Activated CD8-positive, alpha-beta T cell treated with anti-CD3 and anti-CD28 coated beads for 36 hours (primary cell): ENCODE measurements around the gene PAAF1. TPM values are rescaled to one million over a fixed set of nuclear protein-coding genes. Genes with fewer than 3 reads are reported as not detected.

Source experiments
- ATAC-seq: fragments of 200-7000 bp; cut with Tn5 transposase; one replicate; pipeline ENCODE4 v1.10.0; 2021; ENCODE audit warnings: mild to moderate bottlenecking, moderate library complexity
- CTCF ChIA-PET: fragments of 350-600 bp; sonication (Branson Sonifier 250); formaldehyde crosslinking; loops from one replicate; lab custom pipeline; 2021; ENCODE audit warnings: antibody characterized with exemption; lab: Charles Lee
- POLR2A ChIA-PET: fragments of 350-600 bp; sonication (Branson Sonifier 250); formaldehyde crosslinking; loops from one replicate; lab custom pipeline; 2021; ENCODE audit warnings: antibody characterized with exemption; lab: Charles Lee
- DNase-seq: peaks from one replicate; pipeline ENCODE4 v3.0.0-alpha.2; 2020
- H3K27ac Mint-ChIP-seq: one replicate; pipeline ENCODE4 v1.8.0; 2021; ENCODE audit warnings: mild to moderate bottlenecking, mixed read lengths
- H3K27me3 Mint-ChIP-seq: one replicate; pipeline ENCODE4 v1.8.0; 2021; ENCODE audit warnings: mixed read lengths
- H3K36me3 Mint-ChIP-seq: one replicate; pipeline ENCODE4 v1.8.0; 2021; ENCODE audit warnings: low read depth, mixed read lengths
- H3K4me1 Mint-ChIP-seq: one replicate; pipeline ENCODE4 v1.8.0; 2021; ENCODE audit warnings: low read depth, mixed read lengths
- H3K4me3 Mint-ChIP-seq: one replicate; pipeline ENCODE4 v1.8.0; 2021; ENCODE audit warnings: mild to moderate bottlenecking, moderate library complexity, mixed read lengths
- H3K9me3 Mint-ChIP-seq: one replicate; pipeline ENCODE4 v1.8.0; 2021; ENCODE audit warnings: mixed read lengths
- CTCF ChIP-seq: fragments of 200-600 bp; IDR thresholded peaks from one replicate; pipeline ENCODE4 v1.8.0; 2022; ENCODE audit warnings: antibody characterized with exemption, mild to moderate bottlenecking
- intact Hi-C: fragments of 100-400 bp; cut with micrococcal nuclease; formaldehyde crosslinking; loops from one replicate; pipeline ENCODE4 v1.10.0; 2022
- total RNA-seq, 2 experiments: library from RNA; stranded (reverse); gene quantifications; one replicate each; pipeline ENCODE4 v1.2.3, GENCODE V29; 2021

Gene PAAF1
- total RNA-seq, 2 experiments from 2014 or later, result 32.5 to 34.9 TPM

DNA sequence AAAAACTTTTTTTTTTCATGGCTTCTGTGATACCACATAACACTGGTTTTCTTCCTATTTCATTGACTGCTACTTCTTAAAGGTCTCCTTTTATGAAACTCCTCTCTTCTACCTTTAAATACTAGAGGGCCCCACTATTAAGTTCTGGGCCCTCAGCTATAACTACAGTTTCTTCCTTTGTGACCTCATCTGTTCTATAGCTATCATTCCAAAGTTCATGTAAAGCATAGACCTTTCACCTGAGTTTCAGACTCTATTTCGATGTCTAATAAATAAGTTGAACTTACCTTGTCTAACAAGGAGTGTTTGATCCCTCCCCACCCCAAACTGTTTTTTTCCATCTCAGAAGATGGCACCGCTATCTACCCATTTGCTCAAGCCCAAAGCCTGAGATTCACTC, 35.2 kb downstream of the PAAF1 start:
- ChIA-PET CTCF (no interaction called here), POLR2A (no interaction called here)
- intact Hi-C loops, result no loop called here
- no peak overlapping the region for H3K4me3 Mint-ChIP-seq
- DNase-seq (no peak), ATAC-seq (no peak)
- no peaks in the 10 kb centered on the region for H3K27me3 Mint-ChIP-seq
- no peak overlapping the region for H3K27ac Mint-ChIP-seq
- peaks cover 13% of the 10 kb centered on the region for H3K36me3 Mint-ChIP-seq
- H3K9me3 Mint-ChIP-seq, result no peaks in the 10 kb centered on the region
- H3K4me1 Mint-ChIP-seq, result peaks cover 3% of the 10 kb centered on the region
- TF ChIP-seq CTCF, result no peak

DNA sequence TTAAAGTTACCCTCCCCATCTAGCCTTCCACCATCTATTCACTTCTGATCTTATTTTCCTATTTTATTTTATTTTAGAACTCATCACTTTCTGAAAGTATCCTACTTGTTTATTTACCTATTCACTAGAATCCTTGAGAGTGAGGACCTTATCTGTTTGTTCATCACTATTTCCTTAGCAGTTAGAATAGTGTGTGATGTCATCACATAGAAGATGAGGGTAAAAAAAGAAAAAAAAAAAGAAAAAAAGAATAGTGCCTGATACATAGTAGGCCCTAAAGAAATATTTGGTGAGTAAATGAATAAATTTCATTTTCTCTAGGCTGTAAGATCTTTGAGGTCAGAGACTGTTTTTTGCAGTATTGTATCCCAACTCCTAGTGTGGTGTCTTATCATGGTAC, 36.7 kb downstream of the PAAF1 start:
- CTCF ChIA-PET, result no interaction called here

GRCh38 chr11:73914284-73914683, 37.5 kb downstream of the PAAF1 start:
- POLR2A ChIA-PET, result no interaction called here
- intact Hi-C loops, result no loop called here
- Mint-ChIP-seq H3K27ac (no peak overlapping the region), H3K27me3 (no peaks in the 10 kb centered on the region), H3K4me3 (no peak overlapping the region), H3K9me3 (no peaks in the 10 kb centered on the region), H3K36me3 (peaks cover 15% of the 10 kb centered on the region), H3K4me1 (peaks cover 3% of the 10 kb centered on the region)
- TF ChIP-seq CTCF, result no peak
- CTCF ChIA-PET, result no interaction called here
- DNase-seq, result no peak
- no peak for ATAC-seq

More for the DNA sequence above, 36.7 kb downstream of the PAAF1 start:
- no peaks in the 10 kb centered on the region for H3K27me3 Mint-ChIP-seq
- POLR2A ChIA-PET, result no interaction called here
- no peak overlapping the region for H3K4me3 Mint-ChIP-seq
- ATAC-seq, result no peak
- no peak for TF ChIP-seq CTCF
- intact Hi-C loops, result no loop called here
- H3K27ac Mint-ChIP-seq, result no peak overlapping the region
- H3K4me1 Mint-ChIP-seq, result peaks cover 3% of the 10 kb centered on the region
- peaks cover 13% of the 10 kb centered on the region for H3K36me3 Mint-ChIP-seq
- no peaks in the 10 kb centered on the region for H3K9me3 Mint-ChIP-seq
- no peak for DNase-seq

DNA sequence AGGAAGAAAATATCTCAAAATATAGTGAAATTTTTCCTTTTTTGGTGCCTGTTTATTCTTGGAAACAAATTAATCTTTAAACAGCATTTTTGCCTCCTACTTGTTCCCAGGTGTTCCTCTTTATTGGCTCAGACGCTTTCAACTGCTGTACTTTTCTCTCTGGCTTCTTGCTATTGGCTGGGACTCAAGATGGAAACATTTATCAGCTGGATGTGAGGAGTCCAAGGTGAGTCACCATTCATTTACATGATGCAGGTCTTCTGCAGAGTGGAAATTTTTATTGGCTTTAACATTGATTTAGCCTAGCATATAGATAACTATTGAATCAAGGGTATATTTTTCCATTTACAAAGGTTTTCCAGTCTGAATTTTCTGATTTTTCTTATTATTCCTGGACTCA, 39.6 kb downstream of the PAAF1 start:
- no peak for DNase-seq
- Mint-ChIP-seq H3K4me3 (no peak overlapping the region), H3K9me3 (no peaks in the 10 kb centered on the region), H3K27ac (no peak overlapping the region), H3K36me3 (peaks cover 16% of the 10 kb centered on the region), H3K4me1 (peaks cover 3% of the 10 kb centered on the region), H3K27me3 (no peaks in the 10 kb centered on the region)
- no peak for TF ChIP-seq CTCF
- ChIA-PET CTCF (interaction anchor here (1.0 kb wide), 1 partner anchor 16 kb away, joined by 3 read pairs; no protein-coding TSS in a partner anchor), POLR2A (no interaction called here)
- no peak for ATAC-seq
- intact Hi-C loops, result no loop called here

DNA sequence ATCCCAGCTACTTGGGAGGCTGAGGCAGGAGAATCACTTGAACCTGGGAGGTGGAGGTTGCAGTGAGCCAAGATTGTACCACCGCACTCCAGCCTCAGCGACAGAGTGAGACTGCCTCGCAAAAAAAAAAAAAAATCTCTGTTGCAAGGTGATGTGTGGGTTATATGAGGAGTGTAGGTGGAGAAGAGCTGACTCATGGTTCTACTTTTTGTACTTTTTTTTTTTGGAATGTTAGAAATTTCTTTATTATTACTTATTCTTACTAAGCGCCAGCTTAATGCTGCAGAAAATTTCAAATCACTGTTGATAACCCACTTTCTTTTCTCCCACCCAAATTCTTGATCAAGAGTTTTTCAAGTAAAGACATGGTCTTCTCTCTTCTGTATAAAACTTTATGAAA, 44.4 kb downstream of the PAAF1 start:
- ChIA-PET POLR2A (no interaction called here), CTCF (no interaction called here)
- H3K27ac Mint-ChIP-seq, result no peak overlapping the region
- no peaks in the 10 kb centered on the region for H3K27me3 Mint-ChIP-seq
- no peaks in the 10 kb centered on the region for H3K9me3 Mint-ChIP-seq
- ATAC-seq (no peak), DNase-seq (no peak)
- peaks cover 17% of the 10 kb centered on the region for H3K36me3 Mint-ChIP-seq
- intact Hi-C loops, result no loop called here
- no peak overlapping the region for H3K4me3 Mint-ChIP-seq
- TF ChIP-seq CTCF, result no peak
- peaks cover 3% of the 10 kb centered on the region for H3K4me1 Mint-ChIP-seq
